Adrenal gland (tissue), 5 donors: ENCODE results near the gene RUNX1.

ENCODE experiments used
- CTCF ChIP-seq, 6 experiments: fragments of 450-650 bp in 4 of 6; fragments of 200-600 bp in 2 of 6; sonication (generic) in 1 of 6; IDR thresholded peaks; 1 replicate in 5 of 6; 2 replicates in 1 of 6; pipeline versions ENCODE4 v1.5.1 to v1.8.0; 2016 to 2021; ENCODE audit warnings: antibody characterized with exemption in 6 of 6, mild to moderate bottlenecking in 2 of 6, moderate library complexity in 1 of 6
- POLR2A ChIP-seq, 2 donors: fragments of 450-650 bp; IDR thresholded peaks; one replicate each; pipeline ENCODE4 v1.6.1; 2017; ENCODE audit warnings: antibody characterized with exemption in 2 of 2, mild to moderate bottlenecking in 2 of 2, moderate library complexity in 1 of 2
- donor health status: DM: no; HTN: no; CAD: no.

- TF ChIP-seq CTCF (IDR thresholded peaks at IDR 0.05) (no peak), POLR2A (IDR thresholded peaks at IDR 0.05) (no peak)
Measured at GRCh38 chr21:35016071-35016470, 33.0 kb downstream of the RUNX1 start.
